Hair follicular keratinocyte (primary cell): Measurements from ENCODE around the gene ACAT1. TPM values are rescaled to one million over a fixed set of nuclear protein-coding genes. Genes with fewer than 3 reads are reported as not detected.

Experiments
- total RNA-seq: library from RNA; depleted of rRNA; stranded (reverse); fragments of >200 nt; gene quantifications from 2 replicates; pipeline ENCODE4 v1.2.3, GENCODE V29; 2015

ACAT1 gene
- 91.8 and 92.9 TPM in 2 replicates for total RNA-seq

GRCh38 chr11:108121274-108122155, at the start of gene ACAT1:
Gene ACAT1, plus strand, starts transcription at chr11:108121567. Its CDS starts 40 bp downstream, at chr11:108121607.

Other genes starting within 250 kb of the ACAT1 start
- gene RAB39A, start 193.1 kb upstream of the ACAT1 start, total RNA-seq = not detected in 2 replicates
- gene CUL5, start 112.7 kb upstream of the ACAT1 start, total RNA-seq = 16.8 and 27.0 TPM in 2 replicates
- gene NPAT, start 101.1 kb downstream of the ACAT1 start, total RNA-seq = 6.4 and 9.3 TPM in 2 replicates
- 34.2 and 36.2 TPM in 2 replicates for gene ATM, start 101.5 kb downstream of the ACAT1 start, total RNA-seq